ENCODE measurements around the gene ADRB2. TPM values are rescaled to one million over a fixed set of nuclear protein-coding genes. Genes with fewer than 3 reads are reported as not detected.

The ADRB2 gene
- total RNA-seq, 2 donors from 2014 or later, result 6.8 to 29.0 TPM

DNA sequence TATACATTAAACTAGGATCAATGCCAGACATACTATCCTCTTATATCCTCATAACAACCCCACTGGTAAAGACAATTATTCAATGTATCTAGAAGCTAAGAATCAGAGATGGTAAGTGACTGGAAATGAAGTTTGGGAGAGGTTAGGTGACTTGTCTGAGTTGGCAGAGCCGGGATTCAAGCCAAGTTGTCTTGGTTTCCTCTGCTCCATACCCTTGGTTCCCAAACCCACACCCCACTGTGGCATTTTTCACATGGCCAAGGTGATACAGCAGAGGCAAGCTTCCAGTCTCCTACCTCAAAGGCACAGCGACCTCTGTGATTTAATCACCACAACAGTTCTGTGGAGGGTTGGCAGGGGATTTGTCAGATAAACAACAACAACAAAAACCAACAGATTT, 34.7 kb upstream of the ADRB2 start:
- 98% methylated on average over 2 of the region's 2 CpGs for WGBS
- intact Hi-C loops (cut with DNase I), result no loop called here
- no peak for DNase-seq (ENCODE audit: low spot score)
- no peaks in the 10 kb centered on the region for H3K9me3 ChIP-seq
- no peaks in the 10 kb centered on the region for H3K27me3 ChIP-seq (replicated peaks; ENCODE audit: insufficient read depth)
- no peaks in the 10 kb centered on the region for H3K4me1 ChIP-seq (replicated peaks)
- TF ChIP-seq POLR2AphosphoS5 (IDR thresholded peaks at IDR 0.05) (no peak), POLR2A (IDR thresholded peaks at IDR 0.05) (no peak)
- TF ChIP-seq, protein P1, sequence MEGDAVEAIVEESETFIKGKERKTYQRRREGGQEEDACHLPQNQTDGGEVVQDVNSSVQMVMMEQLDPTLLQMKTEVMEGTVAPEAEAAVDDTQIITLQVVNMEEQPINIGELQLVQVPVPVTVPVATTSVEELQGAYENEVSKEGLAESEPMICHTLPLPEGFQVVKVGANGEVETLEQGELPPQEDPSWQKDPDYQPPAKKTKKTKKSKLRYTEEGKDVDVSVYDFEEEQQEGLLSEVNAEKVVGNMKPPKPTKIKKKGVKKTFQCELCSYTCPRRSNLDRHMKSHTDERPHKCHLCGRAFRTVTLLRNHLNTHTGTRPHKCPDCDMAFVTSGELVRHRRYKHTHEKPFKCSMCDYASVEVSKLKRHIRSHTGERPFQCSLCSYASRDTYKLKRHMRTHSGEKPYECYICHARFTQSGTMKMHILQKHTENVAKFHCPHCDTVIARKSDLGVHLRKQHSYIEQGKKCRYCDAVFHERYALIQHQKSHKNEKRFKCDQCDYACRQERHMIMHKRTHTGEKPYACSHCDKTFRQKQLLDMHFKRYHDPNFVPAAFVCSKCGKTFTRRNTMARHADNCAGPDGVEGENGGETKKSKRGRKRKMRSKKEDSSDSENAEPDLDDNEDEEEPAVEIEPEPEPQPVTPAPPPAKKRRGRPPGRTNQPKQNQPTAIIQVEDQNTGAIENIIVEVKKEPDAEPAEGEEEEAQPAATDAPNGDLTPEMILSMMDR (IDR thresholded peaks at IDR 0.05), result no peak
- H3K36me3 ChIP-seq, result no peaks in the 10 kb centered on the region
- H3K4me3 ChIP-seq, result no peak overlapping the region
- H3K27ac ChIP-seq, result no peak overlapping the region

DNA sequence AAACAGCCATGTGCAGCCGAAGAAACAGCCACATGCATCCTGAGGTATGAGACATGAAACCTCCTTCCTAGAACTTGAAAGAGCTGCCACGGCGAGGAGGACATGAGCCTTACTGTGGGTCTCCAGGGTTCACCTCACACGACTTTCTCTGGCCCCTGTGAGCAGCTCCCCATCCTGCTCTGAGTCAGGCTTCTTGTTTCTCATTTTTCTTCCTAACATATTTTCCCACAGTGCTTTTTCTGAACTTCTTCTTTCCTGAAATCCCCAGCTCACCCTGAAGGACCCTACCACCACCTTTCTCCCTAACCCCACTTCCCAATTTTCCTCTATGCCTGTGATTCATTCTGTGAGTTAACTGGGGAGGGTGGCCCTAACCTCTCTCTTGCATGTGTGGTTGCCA, 33.7 kb upstream of the ADRB2 start:
- intact Hi-C loops (cut with DNase I), result no loop called here

DNA sequence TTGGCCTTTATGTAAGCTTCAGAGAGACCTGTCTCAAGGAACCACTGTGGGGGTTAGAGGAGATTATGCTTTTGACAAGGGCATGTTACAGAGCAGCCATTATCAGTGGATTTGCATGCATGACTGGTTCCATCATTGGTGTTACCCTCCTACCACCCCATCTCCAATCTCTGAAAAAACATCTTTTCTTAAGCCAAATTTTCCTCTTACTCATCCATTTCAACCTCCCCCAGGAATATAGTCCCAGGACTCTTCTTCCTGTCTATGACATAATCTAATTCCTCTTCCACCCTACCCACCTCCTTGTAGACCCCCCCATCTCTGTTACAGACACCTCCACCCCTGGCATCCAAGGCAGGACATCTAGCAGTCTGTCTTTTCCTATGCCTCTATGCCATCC, 33.1 kb upstream of the ADRB2 start:
- intact Hi-C loops (cut with DNase I), result no loop called here
- Histone ChIP-seq H3K27me3 (replicated peaks; ENCODE audit: insufficient read depth) (no peaks in the 10 kb centered on the region), H3K27ac (no peak overlapping the region), H3K4me1 (replicated peaks) (no peaks in the 10 kb centered on the region), H3K9me3 (no peaks in the 10 kb centered on the region), H3K4me3 (no peak overlapping the region), H3K36me3 (no peaks in the 10 kb centered on the region)
- no peak for TF ChIP-seq POLR2AphosphoS5 (IDR thresholded peaks at IDR 0.05)
- TF ChIP-seq POLR2A (IDR thresholded peaks at IDR 0.05), result no peak
- TF ChIP-seq, protein P1 (IDR thresholded peaks at IDR 0.05), result no peak
- DNase-seq (ENCODE audit: low spot score), result no peak

More for the DNA sequence above, 33.7 kb upstream of the ADRB2 start:
- DNase-seq (ENCODE audit: low spot score), result no peak
- H3K27ac ChIP-seq, result no peak overlapping the region
- H3K9me3 ChIP-seq, result no peaks in the 10 kb centered on the region
- no peaks in the 10 kb centered on the region for H3K4me1 ChIP-seq (replicated peaks)
- H3K27me3 ChIP-seq (replicated peaks; ENCODE audit: insufficient read depth), result no peaks in the 10 kb centered on the region
- TF ChIP-seq POLR2A (IDR thresholded peaks at IDR 0.05) (no peak), POLR2AphosphoS5 (IDR thresholded peaks at IDR 0.05) (no peak)
- TF ChIP-seq, protein P1 (IDR thresholded peaks at IDR 0.05), result no peak
- H3K4me3 ChIP-seq, result no peak overlapping the region
- 85% methylated on average over 4 of the region's 4 CpGs for WGBS
- no peaks in the 10 kb centered on the region for H3K36me3 ChIP-seq

DNA sequence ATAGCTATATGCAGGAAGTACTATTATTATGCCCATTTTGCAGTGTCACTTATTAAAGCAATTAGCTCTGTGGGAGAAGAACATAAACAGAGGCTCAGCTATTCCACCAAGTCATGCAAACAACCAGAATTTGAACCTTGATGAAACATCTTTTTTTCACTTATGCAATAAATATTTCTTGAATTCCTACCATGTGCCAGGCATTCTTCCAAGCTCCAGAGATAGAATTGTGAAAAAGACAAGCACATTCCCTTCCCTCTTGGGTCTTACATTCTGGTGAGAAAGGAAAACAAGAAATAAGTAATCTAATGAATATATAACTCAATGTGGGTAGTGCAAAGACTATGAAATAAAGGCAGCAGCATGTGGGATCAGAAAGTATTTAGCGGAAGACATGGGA, 32.1 kb upstream of the ADRB2 start:
- Histone ChIP-seq H3K4me1 (replicated peaks) (no peaks in the 10 kb centered on the region), H3K27ac (no peak overlapping the region), H3K36me3 (no peaks in the 10 kb centered on the region), H3K27me3 (replicated peaks; ENCODE audit: insufficient read depth) (no peaks in the 10 kb centered on the region), H3K4me3 (no peak overlapping the region), H3K9me3 (no peaks in the 10 kb centered on the region)
- DNase-seq (ENCODE audit: low spot score), result no peak
- TF ChIP-seq, protein P1 (IDR thresholded peaks at IDR 0.05), result no peak
- TF ChIP-seq POLR2AphosphoS5 (IDR thresholded peaks at IDR 0.05) (no peak), POLR2A (IDR thresholded peaks at IDR 0.05) (no peak)
- WGBS, result 100% methylated on average over 1 of the region's 1 CpG
- intact Hi-C loops (cut with DNase I), result no loop called here

DNA sequence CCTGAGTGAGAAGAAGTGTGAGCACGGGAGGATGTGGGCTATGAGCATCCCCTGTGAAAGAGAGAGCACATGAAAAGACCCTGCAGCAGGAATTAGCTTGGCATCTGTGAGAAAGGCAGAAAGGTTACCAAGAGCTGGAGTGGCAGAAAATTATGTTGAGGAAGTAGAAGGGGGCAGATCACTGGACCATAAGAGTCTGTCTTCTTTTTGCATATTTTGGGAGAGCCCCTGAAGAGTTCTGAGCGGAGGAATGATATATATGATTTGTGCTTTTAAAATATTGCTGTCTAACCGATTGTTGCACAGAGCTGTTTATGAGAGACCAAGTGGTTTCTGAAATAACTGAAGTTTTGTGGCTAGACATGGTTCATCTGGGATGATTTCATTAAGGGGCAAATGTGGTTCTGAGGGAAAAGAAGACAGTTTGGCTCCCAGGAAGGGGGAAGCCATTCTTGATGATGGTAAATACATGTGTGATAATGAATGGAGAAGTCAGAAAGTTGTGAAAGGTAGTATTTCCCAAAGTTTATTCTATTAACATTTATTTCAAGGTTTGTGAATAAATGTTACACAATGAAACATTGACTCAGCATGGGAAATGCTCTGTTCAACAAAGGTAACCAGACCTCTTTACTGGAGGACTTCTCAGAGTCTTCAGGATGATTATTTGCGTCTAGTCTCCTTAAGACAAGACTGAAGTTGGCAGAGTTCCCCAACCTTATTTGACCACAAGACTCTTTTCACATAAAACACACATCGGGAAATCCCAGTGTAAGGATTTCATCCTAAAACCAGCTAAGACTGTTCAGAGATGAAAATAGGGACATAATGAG, 31.5 kb upstream of the ADRB2 start:
- no peaks in the 10 kb centered on the region for H3K4me1 ChIP-seq (replicated peaks)
- no peaks in the 10 kb centered on the region for H3K36me3 ChIP-seq
- intact Hi-C loops (cut with DNase I), result no loop called here
- H3K27ac ChIP-seq, result no peak overlapping the region
- H3K4me3 ChIP-seq, result no peak overlapping the region
- H3K9me3 ChIP-seq, result no peaks in the 10 kb centered on the region
- H3K27me3 ChIP-seq (replicated peaks; ENCODE audit: insufficient read depth), result no peaks in the 10 kb centered on the region
- TF ChIP-seq POLR2A (IDR thresholded peaks at IDR 0.05) (no peak), POLR2AphosphoS5 (IDR thresholded peaks at IDR 0.05) (no peak)
- TF ChIP-seq, protein P1 (IDR thresholded peaks at IDR 0.05), result no peak
- no peak for DNase-seq (ENCODE audit: low spot score)
- WGBS, result 56% methylated on average over 5 of the region's 5 CpGs
